B cell (primary cell): ENCODE results near the gene DAPP1.

Experiments
- EZH2 ChIP-seq: IDR thresholded peaks from 2 replicates; pipeline ENCODE4 v1.6.1; 2012; ENCODE audit warnings: borderline replicate concordance, low read depth, mild to moderate bottlenecking, moderate library complexity, low read length; ENCODE audit not compliant: insufficient read depth, poor library complexity, severe bottlenecking
- TF ChIP-seq, protein P1 (sequence below): fragments of 200-600 bp; IDR thresholded peaks from one replicate; pipeline ENCODE4 v1.8.0; 2022; ENCODE audit warnings: antibody characterized with exemption, mild to moderate bottlenecking

DNA sequence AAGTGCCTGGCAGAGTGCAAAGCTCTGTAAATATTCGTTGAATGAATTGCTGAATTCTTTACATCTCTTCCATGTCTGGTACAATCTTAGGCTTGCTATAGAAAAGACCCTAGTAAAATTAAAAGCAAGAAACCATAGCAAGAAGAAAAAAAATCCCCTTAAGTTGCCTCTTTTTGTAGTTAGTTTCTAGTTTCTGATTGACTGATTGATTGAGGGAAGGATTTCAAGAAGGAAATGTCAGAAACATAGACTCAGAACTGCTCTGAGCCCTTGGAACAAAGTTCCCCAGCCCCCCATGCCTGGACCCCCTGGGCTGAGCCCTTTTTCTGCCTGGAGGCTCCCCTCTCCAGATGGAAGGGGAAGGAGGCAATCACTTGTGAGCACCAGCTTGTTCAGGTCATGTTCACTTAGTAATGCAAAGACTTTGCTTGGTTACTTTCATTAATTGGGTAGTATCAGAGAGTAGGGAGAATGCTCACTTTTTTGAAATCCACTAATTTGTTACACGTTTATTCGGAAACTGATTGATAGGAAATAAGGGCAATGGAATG is 35.6 kb downstream of the DAPP1 start:
- TF ChIP-seq, protein P1, sequence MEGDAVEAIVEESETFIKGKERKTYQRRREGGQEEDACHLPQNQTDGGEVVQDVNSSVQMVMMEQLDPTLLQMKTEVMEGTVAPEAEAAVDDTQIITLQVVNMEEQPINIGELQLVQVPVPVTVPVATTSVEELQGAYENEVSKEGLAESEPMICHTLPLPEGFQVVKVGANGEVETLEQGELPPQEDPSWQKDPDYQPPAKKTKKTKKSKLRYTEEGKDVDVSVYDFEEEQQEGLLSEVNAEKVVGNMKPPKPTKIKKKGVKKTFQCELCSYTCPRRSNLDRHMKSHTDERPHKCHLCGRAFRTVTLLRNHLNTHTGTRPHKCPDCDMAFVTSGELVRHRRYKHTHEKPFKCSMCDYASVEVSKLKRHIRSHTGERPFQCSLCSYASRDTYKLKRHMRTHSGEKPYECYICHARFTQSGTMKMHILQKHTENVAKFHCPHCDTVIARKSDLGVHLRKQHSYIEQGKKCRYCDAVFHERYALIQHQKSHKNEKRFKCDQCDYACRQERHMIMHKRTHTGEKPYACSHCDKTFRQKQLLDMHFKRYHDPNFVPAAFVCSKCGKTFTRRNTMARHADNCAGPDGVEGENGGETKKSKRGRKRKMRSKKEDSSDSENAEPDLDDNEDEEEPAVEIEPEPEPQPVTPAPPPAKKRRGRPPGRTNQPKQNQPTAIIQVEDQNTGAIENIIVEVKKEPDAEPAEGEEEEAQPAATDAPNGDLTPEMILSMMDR, result no peak
- TF ChIP-seq EZH2, result no peak
